ENCODE data around the gene DNM1. TPM values are rescaled to one million over a fixed set of nuclear protein-coding genes. Genes with fewer than 3 reads are reported as not detected.

The DNM1 gene
- total and polyA plus RNA-seq, 2 experiments from 2014 or later: 14.4 to 37.2 TPM

DNA sequence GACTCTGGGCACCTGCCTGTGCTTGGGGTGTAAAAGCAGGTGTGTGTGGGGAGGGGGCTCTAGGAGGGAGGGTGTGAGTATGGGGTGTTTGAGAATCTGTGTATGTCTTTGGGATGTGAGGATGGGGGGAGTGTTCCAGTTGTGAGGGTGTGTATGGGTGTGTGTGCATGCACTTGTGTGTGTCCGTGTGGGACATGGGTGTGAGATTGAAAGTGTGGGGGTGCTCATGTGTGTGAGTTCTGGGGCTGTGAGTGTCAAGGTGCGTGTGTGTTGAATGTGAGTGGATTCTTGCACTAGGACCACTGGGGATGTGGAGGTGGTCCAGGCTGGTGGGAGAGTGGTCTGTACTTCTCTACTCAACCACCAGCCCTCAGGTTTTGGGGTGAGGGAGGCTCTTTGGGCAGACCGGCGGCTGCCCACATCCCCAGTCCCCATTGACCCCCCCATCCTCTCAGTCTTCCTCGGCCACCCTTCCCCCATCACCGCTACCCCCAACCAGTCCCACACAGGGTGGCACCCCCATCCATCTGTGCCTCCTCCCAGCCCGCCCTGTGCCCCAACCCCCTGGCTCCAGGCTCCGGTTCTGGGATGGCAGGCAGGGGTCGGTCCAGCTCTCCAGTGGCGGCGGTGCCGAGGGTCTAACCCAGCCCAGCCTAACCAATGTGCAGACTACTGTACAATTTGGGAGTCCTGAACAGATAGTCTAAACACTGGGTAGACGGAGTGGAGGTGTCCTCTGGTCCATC is 41.1 kb downstream of the DNM1 start:
- TF ChIP-seq EZH2 (IDR thresholded peaks at IDR 0.05; ENCODE audit: borderline replicate concordance) (no peak), EZH2phosphoT487 (IDR thresholded peaks at IDR 0.05; ENCODE audit: low read depth, severe bottlenecking, unreplicated experiment) (no peak)
- TF ChIP-seq, protein P1, sequence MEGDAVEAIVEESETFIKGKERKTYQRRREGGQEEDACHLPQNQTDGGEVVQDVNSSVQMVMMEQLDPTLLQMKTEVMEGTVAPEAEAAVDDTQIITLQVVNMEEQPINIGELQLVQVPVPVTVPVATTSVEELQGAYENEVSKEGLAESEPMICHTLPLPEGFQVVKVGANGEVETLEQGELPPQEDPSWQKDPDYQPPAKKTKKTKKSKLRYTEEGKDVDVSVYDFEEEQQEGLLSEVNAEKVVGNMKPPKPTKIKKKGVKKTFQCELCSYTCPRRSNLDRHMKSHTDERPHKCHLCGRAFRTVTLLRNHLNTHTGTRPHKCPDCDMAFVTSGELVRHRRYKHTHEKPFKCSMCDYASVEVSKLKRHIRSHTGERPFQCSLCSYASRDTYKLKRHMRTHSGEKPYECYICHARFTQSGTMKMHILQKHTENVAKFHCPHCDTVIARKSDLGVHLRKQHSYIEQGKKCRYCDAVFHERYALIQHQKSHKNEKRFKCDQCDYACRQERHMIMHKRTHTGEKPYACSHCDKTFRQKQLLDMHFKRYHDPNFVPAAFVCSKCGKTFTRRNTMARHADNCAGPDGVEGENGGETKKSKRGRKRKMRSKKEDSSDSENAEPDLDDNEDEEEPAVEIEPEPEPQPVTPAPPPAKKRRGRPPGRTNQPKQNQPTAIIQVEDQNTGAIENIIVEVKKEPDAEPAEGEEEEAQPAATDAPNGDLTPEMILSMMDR (IDR thresholded peaks at IDR 0.05; ENCODE audit: poor library complexity): no peak
- Histone ChIP-seq H3K27ac (peak overlapping the region; percentile 100), H3K79me2 (no peaks in the 10 kb centered on the region), H2AFZ (no peak overlapping the region), H3K27me3 (no peaks in the 10 kb centered on the region), H3K9me3 (ENCODE audit: low read depth) (no peaks in the 10 kb centered on the region), H3K4me1 (ENCODE audit: insufficient read depth) (peaks cover 30% of the 10 kb centered on the region), H3K9me2 (replicated peaks; ENCODE audit: insufficient read depth) (no peaks in the 10 kb centered on the region), H3K4me2 (peak overlapping the region; percentile 78), H3K36me3 (replicated peaks; ENCODE audit: insufficient read depth, low read depth) (no peaks in the 10 kb centered on the region), H4K20me1 (ENCODE audit: insufficient read depth, poor library complexity, severe bottlenecking) (no peaks in the 10 kb centered on the region), H3K4me3 (peak overlapping the region; percentile 37)
- WGBS (ENCODE audit: low lambda C conversion rate, missing lambda C conversion rate): 56% methylated on average over 9 of the region's 13 CpGs
- no peak for DNase-seq (ENCODE audit: low spot score)

DNA sequence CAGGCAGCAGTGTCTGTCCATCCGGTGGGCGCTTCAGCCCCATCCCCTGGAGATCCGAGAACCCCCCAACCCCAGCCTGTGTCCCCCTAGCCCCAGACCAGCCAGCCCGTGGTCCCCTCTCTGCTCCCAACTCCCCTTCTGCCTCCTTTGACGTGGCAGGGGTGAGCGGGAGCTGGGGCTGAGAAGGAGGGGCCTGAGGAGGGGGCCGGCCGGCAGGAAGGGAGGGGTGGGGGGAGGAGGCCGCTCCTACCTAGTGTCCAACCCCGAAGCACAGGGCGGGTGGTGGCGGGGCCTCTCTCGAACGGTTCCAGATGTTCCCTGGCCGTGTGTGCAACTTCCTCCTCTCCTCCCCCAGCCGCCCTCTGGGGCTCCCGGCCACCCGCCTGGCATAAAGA is 41.7 kb downstream of the DNM1 start:
- peak; percentile 92 for DNase-seq (ENCODE audit: low spot score)
- H2AFZ ChIP-seq: no peak overlapping the region
- peak overlapping the region; percentile 100 for H3K27ac ChIP-seq
- peaks cover 30% of the 10 kb centered on the region for H3K4me1 ChIP-seq (ENCODE audit: insufficient read depth)
- TF ChIP-seq EZH2phosphoT487 (IDR thresholded peaks at IDR 0.05; ENCODE audit: low read depth, severe bottlenecking, unreplicated experiment): no peak
- H3K9me3 ChIP-seq (ENCODE audit: low read depth): no peaks in the 10 kb centered on the region
- H3K79me2 ChIP-seq: no peaks in the 10 kb centered on the region
- no peaks in the 10 kb centered on the region for H3K27me3 ChIP-seq
- no peaks in the 10 kb centered on the region for H4K20me1 ChIP-seq (ENCODE audit: insufficient read depth, poor library complexity, severe bottlenecking)
- WGBS (ENCODE audit: low lambda C conversion rate, missing lambda C conversion rate): 0% methylated on average over 2 of the region's 18 CpGs
- H3K4me3 ChIP-seq: peak overlapping the region; percentile 37
- no peaks in the 10 kb centered on the region for H3K9me2 ChIP-seq (replicated peaks; ENCODE audit: insufficient read depth)
- peak overlapping the region; percentile 78 for H3K4me2 ChIP-seq
- no peaks in the 10 kb centered on the region for H3K36me3 ChIP-seq (replicated peaks; ENCODE audit: insufficient read depth, low read depth)

DNA sequence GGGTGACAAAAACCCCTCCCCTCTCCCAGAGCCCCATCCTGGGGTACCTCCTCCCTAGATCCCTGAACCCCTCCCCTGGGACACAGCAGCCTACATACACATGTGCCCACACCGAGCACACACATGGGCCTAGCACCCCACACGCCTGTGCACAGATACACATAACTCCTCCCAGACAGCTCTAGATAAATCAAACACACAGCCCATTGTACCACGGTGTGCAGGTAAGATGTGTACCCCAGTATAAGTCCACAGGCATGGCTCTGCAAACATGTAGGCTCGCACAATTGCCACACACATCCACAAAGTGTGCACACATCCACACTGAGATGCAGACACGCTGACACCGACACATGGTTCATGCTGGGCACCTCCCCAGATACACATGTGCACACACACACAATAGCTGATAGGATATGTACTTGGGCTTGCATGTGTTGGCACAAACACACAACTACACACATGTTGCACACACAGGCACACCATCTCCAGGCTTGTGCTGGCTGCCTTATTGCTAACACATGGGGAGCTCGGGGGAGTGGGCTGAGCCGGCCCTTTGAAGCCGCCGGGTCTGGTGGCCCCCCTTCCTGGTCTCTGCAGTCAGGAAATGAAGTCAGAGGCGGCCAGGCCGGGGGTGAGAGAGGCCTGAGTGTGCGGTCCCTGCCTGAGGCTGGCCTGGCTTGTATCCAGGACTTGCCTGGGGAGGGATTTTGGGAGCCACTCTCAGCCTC is 42.4 kb downstream of the DNM1 start:
- Histone ChIP-seq H4K20me1 (ENCODE audit: insufficient read depth, poor library complexity, severe bottlenecking) (no peaks in the 10 kb centered on the region), H3K4me2 (peak overlapping the region; percentile 59), H3K27ac (peak overlapping the region; percentile 96), H3K27me3 (no peaks in the 10 kb centered on the region), H3K36me3 (replicated peaks; ENCODE audit: insufficient read depth, low read depth) (no peaks in the 10 kb centered on the region), H3K79me2 (no peaks in the 10 kb centered on the region), H3K4me1 (ENCODE audit: insufficient read depth) (peaks cover 30% of the 10 kb centered on the region), H3K9me2 (replicated peaks; ENCODE audit: insufficient read depth) (no peaks in the 10 kb centered on the region), H3K4me3 (no peak overlapping the region), H2AFZ (no peak overlapping the region), H3K9me3 (ENCODE audit: low read depth) (no peaks in the 10 kb centered on the region)
- TF ChIP-seq EZH2 (IDR thresholded peaks at IDR 0.05; ENCODE audit: borderline replicate concordance) (no peak), EZH2phosphoT487 (IDR thresholded peaks at IDR 0.05; ENCODE audit: low read depth, severe bottlenecking, unreplicated experiment) (no peak)
- TF ChIP-seq, protein P1 (IDR thresholded peaks at IDR 0.05; ENCODE audit: poor library complexity): no peak
- WGBS (ENCODE audit: low lambda C conversion rate, missing lambda C conversion rate): 51% methylated on average over 13 of the region's 13 CpGs
- DNase-seq (ENCODE audit: low spot score): peak; percentile 79

DNA sequence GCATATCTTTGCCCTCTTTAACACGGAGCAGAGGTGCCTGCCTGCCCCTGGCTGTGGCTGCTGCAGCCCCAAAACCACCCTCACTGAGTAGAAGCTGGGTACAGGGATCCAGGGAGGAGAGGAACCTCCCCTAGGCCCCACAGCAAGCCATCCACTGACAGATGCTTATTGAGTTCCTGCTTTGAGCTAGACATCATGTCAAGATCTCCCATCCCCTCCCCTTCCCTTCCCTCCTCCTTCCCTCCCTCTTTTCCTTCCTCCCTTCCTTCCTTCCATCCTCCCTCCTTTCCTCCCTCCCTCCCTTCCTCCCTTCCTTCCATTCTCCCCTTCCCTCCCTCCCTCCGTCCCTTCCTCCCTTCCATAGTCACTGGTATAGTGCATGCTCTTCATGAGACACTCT is 43.3 kb downstream of the DNM1 start:
- no peaks in the 10 kb centered on the region for H4K20me1 ChIP-seq (ENCODE audit: insufficient read depth, poor library complexity, severe bottlenecking)
- H3K4me1 ChIP-seq (ENCODE audit: insufficient read depth): peaks cover 30% of the 10 kb centered on the region
- H3K27ac ChIP-seq: peak overlapping the region; percentile 96
- DNase-seq (ENCODE audit: low spot score): no peak
- H3K27me3 ChIP-seq: no peaks in the 10 kb centered on the region
- 49% methylated on average over 2 of the region's 2 CpGs for WGBS (ENCODE audit: low lambda C conversion rate, missing lambda C conversion rate)
- H3K4me2 ChIP-seq: peak overlapping the region; percentile 59
- H2AFZ ChIP-seq: no peak overlapping the region
- no peaks in the 10 kb centered on the region for H3K9me2 ChIP-seq (replicated peaks; ENCODE audit: insufficient read depth)
- H3K36me3 ChIP-seq (replicated peaks; ENCODE audit: insufficient read depth, low read depth): no peaks in the 10 kb centered on the region
- no peaks in the 10 kb centered on the region for H3K9me3 ChIP-seq (ENCODE audit: low read depth)
- TF ChIP-seq EZH2 (IDR thresholded peaks at IDR 0.05; ENCODE audit: borderline replicate concordance) (no peak), EZH2phosphoT487 (IDR thresholded peaks at IDR 0.05; ENCODE audit: low read depth, severe bottlenecking, unreplicated experiment) (no peak)
- TF ChIP-seq, protein P1 (IDR thresholded peaks at IDR 0.05; ENCODE audit: poor library complexity): no peak
- H3K79me2 ChIP-seq: no peaks in the 10 kb centered on the region
- no peak overlapping the region for H3K4me3 ChIP-seq
